Karpas-422 (cell line): ENCODE measurements around the gene MIX23. TPM values are rescaled to one million over a fixed set of nuclear protein-coding genes. Genes with fewer than 3 reads are reported as not detected.

ENCODE experiments used
- DNase-seq: peaks from one replicate; pipeline ENCODE4 v3.0.0-alpha.2; 2015
- H2AFZ ChIP-seq: fragments of 200-600 bp; sonication (generic); 2 replicates; pipeline ENCODE4 v1.6.1; 2014; ENCODE audit warnings: antibody characterized with exemption, low read length, mixed read lengths
- H3K27ac ChIP-seq: fragments of 200-600 bp; sonication (generic); 2 replicates; pipeline ENCODE4 v1.5.1; 2014; ENCODE audit warnings: mild to moderate bottlenecking, low read length, moderate library complexity
- H3K27me3 ChIP-seq: fragments of 200-600 bp; sonication (generic); 2 replicates; pipeline ENCODE4 v1.6.1; 2014; ENCODE audit warnings: low read length, mixed read lengths
- H3K36me3 ChIP-seq: fragments of 200-600 bp; sonication (generic); 2 replicates; pipeline ENCODE4 v1.6.1; 2014; ENCODE audit warnings: low read length, mixed read lengths; ENCODE audit not compliant: insufficient read depth
- H3K4me1 ChIP-seq: fragments of 200-600 bp; sonication (generic); 2 replicates; pipeline ENCODE4 v1.6.1; 2014; ENCODE audit warnings: mild to moderate bottlenecking, low read length, mixed read lengths
- H3K4me2 ChIP-seq: fragments of 200-600 bp; sonication (generic); 2 replicates; pipeline ENCODE4 v1.6.1; 2014; ENCODE audit warnings: low read length, low read depth, mild to moderate bottlenecking; ENCODE audit not compliant: poor library complexity, severe bottlenecking
- H3K4me3 ChIP-seq: fragments of 200-600 bp; sonication (generic); 2 replicates; pipeline ENCODE4 v1.5.1; 2014; ENCODE audit warnings: mild to moderate bottlenecking, antibody characterized with exemption, low read length, mixed read lengths
- H3K79me2 ChIP-seq: fragments of 200-600 bp; sonication (generic); 2 replicates; pipeline ENCODE4 v1.6.1; 2014; ENCODE audit warnings: mild to moderate bottlenecking, low read length, mixed read lengths
- H3K9ac ChIP-seq: fragments of 200-600 bp; sonication (generic); 2 replicates; pipeline ENCODE4 v1.6.0; 2014; ENCODE audit warnings: low read length
- H3K9me2 ChIP-seq: fragments of 200-600 bp; sonication (generic), shearing (Covaris generic); replicated peaks from 2 replicates; pipeline ENCODE4 v1.6.0; 2014; ENCODE audit warnings: mild to moderate bottlenecking, low read length, moderate library complexity; ENCODE audit not compliant: insufficient read depth
- H3K9me3 ChIP-seq: fragments of 300-700, 200-600 bp; sonication (generic); 2 replicates; pipeline ENCODE4 v1.6.1; 2014; ENCODE audit warnings: low read length, mixed read lengths
- H4K20me1 ChIP-seq: fragments of 200-600 bp; sonication (generic); 2 replicates; pipeline ENCODE4 v1.6.1; 2014; ENCODE audit warnings: mild to moderate bottlenecking, antibody characterized with exemption, low read length, low read depth; ENCODE audit not compliant: insufficient read depth
- total RNA-seq: library from RNA; depleted of rRNA; stranded (reverse); fragments of >200 nt; shearing (Covaris generic); gene quantifications from 2 replicates; pipeline ENCODE4 v1.2.3, GENCODE V29; 2014; ENCODE audit warnings: low replicate concordance; rRNA removed

MIX23 gene
- total RNA-seq = 45.8 and 54.0 TPM in 2 replicates

DNA sequence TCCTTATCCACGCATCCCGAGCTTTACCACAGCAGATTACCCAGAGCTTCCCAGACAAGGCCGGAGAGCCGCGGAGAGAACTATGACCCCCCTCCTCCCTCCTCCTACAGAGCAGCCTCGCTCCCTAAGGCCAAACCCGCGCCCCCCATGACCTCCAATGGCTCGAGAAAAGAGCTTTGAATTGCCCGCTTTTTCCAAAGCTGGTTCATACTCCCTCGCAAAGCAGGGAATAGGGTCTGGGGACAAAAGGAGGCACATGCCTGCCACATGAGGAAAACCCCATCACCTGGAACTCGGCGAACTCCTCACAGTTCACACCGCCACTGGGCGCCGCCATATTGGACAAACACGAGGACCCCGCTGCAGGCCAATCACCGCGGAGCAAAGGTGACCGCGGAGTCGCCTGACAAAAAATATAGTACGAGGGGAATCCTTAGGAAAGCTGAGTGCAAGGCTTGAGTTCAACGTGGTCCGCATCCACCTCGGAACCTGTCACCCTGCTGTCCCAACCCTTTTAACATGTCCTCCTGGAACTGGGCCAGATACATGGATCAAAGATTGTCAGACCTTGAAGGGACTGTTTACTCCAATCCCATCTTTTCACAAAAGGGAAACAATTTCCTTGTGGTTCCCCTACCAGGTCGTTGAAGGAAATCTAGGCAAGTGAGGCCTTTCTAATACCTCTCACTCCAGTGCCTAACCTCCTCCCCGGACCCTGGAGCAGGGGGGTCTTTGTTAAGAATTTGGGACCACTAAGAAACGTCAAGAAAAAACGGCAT, at the start of gene MIX23:
Gene MIX23 (minus strand): TSS at position 344 of the 779 bp plus-strand sequence. CDS start 7 bp downstream, at position 337.
- Histone ChIP-seq H3K9ac (peak within 1 kb of the TSS; percentile 90), H3K4me2 (peak within 1 kb of the TSS; percentile 92), H3K4me1 (peaks cover 62% of the 10 kb centered on the region), H3K9me2 (no peaks in the 10 kb centered on the region), H3K27ac (peak within 1 kb of the TSS; percentile 78), H4K20me1 (no peaks in the 10 kb centered on the region), H3K36me3 (peaks cover 58% of the 10 kb centered on the region), H3K4me3 (peak within 1 kb of the TSS; percentile 88), H3K27me3 (no peaks in the 10 kb centered on the region), H3K79me2 (peaks cover 98% of the 10 kb centered on the region), H2AFZ (peak within 1 kb of the TSS; percentile 56), H3K9me3 (no peaks in the 10 kb centered on the region)
- peak; percentile 95 for DNase-seq

DNA sequence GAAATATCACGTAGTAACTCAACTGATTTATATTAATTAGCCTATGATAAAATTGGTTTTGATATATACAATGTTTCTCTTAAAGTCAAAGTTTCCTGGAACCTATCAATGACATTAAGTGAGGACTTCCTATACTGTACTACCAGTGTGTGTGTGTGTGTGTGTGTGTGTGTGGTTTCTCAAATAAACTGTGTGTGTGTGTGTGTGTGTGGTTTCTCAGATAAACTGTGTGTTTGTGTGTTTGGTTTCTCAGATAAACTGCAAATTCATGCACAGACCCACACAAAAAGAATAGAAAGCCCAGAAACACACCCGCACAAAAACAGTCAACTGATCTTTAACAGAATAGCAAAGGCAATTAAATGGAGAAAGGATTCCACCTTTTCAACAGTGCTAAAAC, 47.3 kb upstream of the MIX23 start:
- H3K9ac ChIP-seq = no peak overlapping the region
- H4K20me1 ChIP-seq = no peaks in the 10 kb centered on the region
- H3K36me3 ChIP-seq = peaks cover 90% of the 10 kb centered on the region
- H3K4me1 ChIP-seq = no peaks in the 10 kb centered on the region
- no peaks in the 10 kb centered on the region for H3K27me3 ChIP-seq
- H3K4me3 ChIP-seq = no peak overlapping the region
- H3K27ac ChIP-seq = no peak overlapping the region
- no peaks in the 10 kb centered on the region for H3K9me2 ChIP-seq
- no peak overlapping the region for H3K4me2 ChIP-seq
- peaks cover 3% of the 10 kb centered on the region; the same call in 1 of the 2 replicates for H3K9me3 ChIP-seq
- peaks cover 21% of the 10 kb centered on the region for H3K79me2 ChIP-seq
- DNase-seq = no peak
- H2AFZ ChIP-seq = no peak overlapping the region

DNA sequence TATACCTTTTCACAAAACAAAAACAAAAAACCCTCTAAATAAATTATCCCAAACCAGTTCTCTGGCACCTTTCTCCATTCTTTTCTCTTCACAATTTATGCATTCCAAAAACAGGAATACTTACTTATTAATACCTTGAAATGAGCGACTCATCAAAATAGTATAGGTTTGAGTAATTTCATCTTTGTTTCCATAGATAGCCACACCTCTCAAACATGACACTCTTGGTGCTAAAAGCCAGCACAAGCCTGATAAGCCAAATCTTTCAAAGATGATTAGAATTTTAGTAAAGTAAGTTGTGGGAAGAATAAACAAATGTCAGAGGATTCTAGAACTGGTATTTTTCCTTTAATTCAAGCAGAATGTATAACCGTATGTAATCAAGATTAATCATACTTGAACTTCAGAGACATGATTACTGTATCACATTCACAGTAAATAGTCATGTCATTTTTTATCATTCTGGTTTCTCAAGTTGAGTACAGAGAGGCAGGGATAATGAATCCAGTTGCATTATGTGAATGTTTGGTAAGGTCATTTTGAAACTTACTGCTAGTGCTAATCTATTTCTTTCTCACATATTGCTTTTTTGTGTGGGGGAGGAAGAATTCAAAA, 44.9 kb upstream of the MIX23 start:
- no peak for DNase-seq
- Histone ChIP-seq H3K4me2 (no peak overlapping the region), H3K9ac (no peak overlapping the region), H3K36me3 (peaks cover 92% of the 10 kb centered on the region), H3K27ac (no peak overlapping the region), H3K27me3 (no peaks in the 10 kb centered on the region), H3K9me3 (peaks cover 3% of the 10 kb centered on the region; the same call in 1 of the 2 replicates), H2AFZ (no peak overlapping the region), H3K79me2 (peaks cover 35% of the 10 kb centered on the region), H3K9me2 (no peaks in the 10 kb centered on the region), H3K4me1 (no peaks in the 10 kb centered on the region), H3K4me3 (no peak overlapping the region), H4K20me1 (no peaks in the 10 kb centered on the region)

DNA sequence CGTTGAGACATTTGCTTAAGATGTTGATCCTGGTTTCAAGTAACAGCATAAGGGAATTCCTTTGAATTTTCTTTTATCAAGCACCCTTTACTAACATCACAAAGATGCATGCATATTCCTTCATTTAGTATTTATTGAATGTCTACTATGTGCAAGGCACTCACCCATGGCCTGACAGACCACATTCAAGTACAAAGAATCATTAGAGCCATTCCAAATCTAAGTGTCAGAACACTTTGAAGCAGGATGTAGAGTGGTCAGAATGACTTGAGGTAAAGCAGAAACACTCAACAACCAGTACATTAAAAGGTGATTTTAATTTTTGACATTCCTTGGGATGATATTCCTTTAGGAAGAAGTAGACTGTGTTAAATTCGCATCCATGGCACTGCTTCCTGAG, 38.8 kb upstream of the MIX23 start:
- peaks cover 46% of the 10 kb centered on the region for H3K79me2 ChIP-seq
- H4K20me1 ChIP-seq = no peaks in the 10 kb centered on the region
- H3K9me2 ChIP-seq = no peaks in the 10 kb centered on the region
- H3K27ac ChIP-seq = no peak overlapping the region
- peaks cover 46% of the 10 kb centered on the region for H3K36me3 ChIP-seq
- H3K27me3 ChIP-seq = no peaks in the 10 kb centered on the region
- no peak for DNase-seq
- H2AFZ ChIP-seq = no peak overlapping the region
- H3K4me1 ChIP-seq = peaks cover 13% of the 10 kb centered on the region
- no peaks in the 10 kb centered on the region for H3K9me3 ChIP-seq
- H3K4me3 ChIP-seq = no peak overlapping the region
- H3K9ac ChIP-seq = no peak overlapping the region
- no peak overlapping the region for H3K4me2 ChIP-seq

DNA sequence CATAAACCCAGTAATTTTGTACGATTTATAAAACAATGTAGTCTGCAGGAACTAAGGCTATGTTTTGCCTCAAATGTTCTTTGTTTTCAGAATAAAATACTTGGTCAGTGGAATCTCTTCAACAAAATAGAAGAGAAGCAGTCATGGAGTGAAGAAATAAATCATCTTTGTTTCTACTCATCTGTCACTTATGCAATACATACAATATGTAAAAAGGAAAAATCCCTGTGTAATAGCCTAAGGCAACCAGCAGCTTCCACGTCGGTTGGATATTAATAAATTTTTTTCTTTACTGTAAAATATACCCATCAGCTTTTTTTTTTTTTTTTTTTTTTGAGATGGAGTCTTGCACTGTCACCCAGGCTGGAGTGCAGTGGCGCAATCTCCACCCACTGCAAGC, 38.1 kb upstream of the MIX23 start:
- H3K79me2 ChIP-seq = peaks cover 47% of the 10 kb centered on the region
- H3K4me3 ChIP-seq = no peak overlapping the region
- peaks cover 39% of the 10 kb centered on the region for H3K36me3 ChIP-seq

DNA sequence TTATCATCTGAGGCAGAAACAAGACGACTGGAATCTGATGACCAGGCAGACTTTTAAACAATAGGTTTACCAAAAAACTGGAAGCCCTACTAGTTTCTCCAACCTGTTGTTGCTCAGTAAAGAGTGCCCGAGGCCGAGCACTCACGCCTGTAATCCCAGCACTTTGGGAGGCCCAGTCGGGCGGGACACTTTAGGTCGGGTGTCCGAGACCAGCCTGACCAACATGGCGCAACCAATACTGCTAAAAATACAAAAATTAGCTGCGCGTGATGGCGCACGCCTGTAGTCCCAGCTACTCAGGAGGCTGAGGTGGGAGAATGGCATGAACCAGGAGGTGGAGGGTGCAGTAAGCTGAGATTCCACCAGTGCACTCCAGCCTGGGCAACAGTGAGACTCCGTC, 33.9 kb upstream of the MIX23 start:
- Histone ChIP-seq H3K9me2 (no peaks in the 10 kb centered on the region), H3K36me3 (peaks cover 15% of the 10 kb centered on the region; the same call in 1 of the 2 replicates), H3K27me3 (no peaks in the 10 kb centered on the region), H3K4me2 (peak overlapping the region; percentile 90), H4K20me1 (no peaks in the 10 kb centered on the region), H3K4me3 (peak overlapping the region; percentile 85), H3K9ac (peak overlapping the region; percentile 77), H3K4me1 (peaks cover 34% of the 10 kb centered on the region), H3K9me3 (no peaks in the 10 kb centered on the region), H2AFZ (no peak overlapping the region), H3K27ac (peak overlapping the region; percentile 81), H3K79me2 (peaks cover 39% of the 10 kb centered on the region)
- no peak for DNase-seq

More for the DNA sequence above, 38.1 kb upstream of the MIX23 start:
- Histone ChIP-seq H3K4me2 (no peak overlapping the region), H3K9me3 (no peaks in the 10 kb centered on the region), H3K4me1 (peaks cover 15% of the 10 kb centered on the region), H3K9me2 (no peaks in the 10 kb centered on the region), H3K27me3 (no peaks in the 10 kb centered on the region), H4K20me1 (no peaks in the 10 kb centered on the region), H3K27ac (no peak overlapping the region), H3K9ac (no peak overlapping the region), H2AFZ (no peak overlapping the region)
- no peak for DNase-seq

DNA sequence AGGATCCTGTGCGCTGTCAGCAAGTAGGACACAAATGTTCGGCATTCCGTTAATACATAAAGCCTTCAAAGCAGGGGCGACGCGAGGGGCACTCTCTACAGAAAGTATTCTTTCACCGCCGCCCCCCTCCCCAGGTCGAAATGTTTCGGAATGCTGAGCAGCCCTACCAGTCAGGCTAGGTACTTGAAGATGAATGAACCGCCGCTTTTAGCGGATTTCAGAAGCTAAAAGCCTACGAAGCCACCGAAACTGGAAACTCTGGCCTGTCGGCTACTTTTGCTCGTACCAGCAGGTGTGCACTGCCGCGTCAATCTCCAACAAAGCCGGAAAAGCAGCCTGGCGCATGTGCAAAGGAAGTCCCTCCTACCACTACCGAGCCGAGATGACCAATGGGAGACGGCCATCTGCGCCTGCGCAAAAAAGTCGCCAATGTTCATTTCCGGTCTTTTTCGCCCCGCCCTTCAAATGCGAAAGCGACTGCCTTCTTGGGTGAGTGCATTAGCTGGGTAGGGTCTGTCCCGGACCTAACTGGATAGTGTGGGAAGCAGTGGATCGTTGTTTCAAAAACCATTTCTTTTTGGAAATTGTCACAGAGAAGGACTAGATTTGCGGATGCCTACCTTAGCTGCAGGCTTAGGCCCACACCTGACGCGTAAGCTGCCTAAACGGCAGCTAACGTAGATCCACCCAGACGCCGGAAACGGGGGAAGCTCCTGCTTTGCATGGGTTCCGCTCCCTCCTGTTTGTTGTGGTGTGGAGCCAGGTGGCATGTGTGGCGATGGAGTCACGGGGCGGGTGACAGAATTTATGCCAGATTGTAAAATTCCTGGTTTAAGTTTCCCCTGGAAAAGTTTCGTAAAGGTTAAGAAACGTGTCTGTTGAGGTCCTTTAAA, 33.0 kb upstream of the MIX23 start, which contains the start of gene WDR5B:
Gene WDR5B (minus strand): TSS at position 301 of the 893 bp plus-strand sequence. CDS start 534 bp downstream, outside the sequence.
- DNase-seq = peak; percentile 99
- H3K27ac ChIP-seq = peak within 1 kb of the TSS; percentile 81
- H4K20me1 ChIP-seq = no peaks in the 10 kb centered on the region
- H3K9me2 ChIP-seq = no peaks in the 10 kb centered on the region
- H3K4me2 ChIP-seq = peak within 1 kb of the TSS; percentile 90
- H3K79me2 ChIP-seq = peaks cover 38% of the 10 kb centered on the region
- peak within 1 kb of the TSS; percentile 65; the same call in 1 of the 2 replicates for H2AFZ ChIP-seq
- H3K4me3 ChIP-seq = peak within 1 kb of the TSS; percentile 85
- H3K36me3 ChIP-seq = peaks cover 14% of the 10 kb centered on the region; the same call in 1 of the 2 replicates
- peak within 1 kb of the TSS; percentile 77 for H3K9ac ChIP-seq
- no peaks in the 10 kb centered on the region for H3K9me3 ChIP-seq
- H3K4me1 ChIP-seq = peaks cover 34% of the 10 kb centered on the region
- H3K27me3 ChIP-seq = no peaks in the 10 kb centered on the region
